GM21723 (cell line): Measurements from ENCODE around the gene SEMA3D.

ENCODE experiments used
- ATAC-seq: cut with Tn5 transposase; IDR thresholded peaks from one replicate; pipeline ENCODE4 v1.9.1; 2021; ENCODE audit warnings: mild to moderate bottlenecking, moderate library complexity; ENCODE audit not compliant: unreplicated experiment

The SEMA3D gene

DNA sequence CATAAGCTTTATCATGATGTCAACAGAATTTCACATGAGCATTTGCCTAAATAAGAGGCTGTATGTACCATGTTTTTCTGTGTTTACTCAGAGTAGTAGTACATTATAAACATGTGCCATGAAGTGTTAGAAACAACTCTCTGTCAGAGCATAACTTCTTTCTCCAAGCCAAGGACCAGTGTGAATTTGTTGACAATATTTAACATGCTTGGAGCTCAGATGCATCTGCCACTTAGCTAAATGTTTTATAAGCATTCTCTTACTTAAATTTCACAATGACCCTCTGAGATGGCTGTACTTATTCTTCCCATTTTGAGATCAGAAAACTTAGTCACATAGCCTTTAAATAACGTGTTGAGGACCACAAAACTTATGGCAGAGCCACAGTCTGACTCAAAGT is 105.0 kb downstream of the SEMA3D start:
- no peak for ATAC-seq

DNA sequence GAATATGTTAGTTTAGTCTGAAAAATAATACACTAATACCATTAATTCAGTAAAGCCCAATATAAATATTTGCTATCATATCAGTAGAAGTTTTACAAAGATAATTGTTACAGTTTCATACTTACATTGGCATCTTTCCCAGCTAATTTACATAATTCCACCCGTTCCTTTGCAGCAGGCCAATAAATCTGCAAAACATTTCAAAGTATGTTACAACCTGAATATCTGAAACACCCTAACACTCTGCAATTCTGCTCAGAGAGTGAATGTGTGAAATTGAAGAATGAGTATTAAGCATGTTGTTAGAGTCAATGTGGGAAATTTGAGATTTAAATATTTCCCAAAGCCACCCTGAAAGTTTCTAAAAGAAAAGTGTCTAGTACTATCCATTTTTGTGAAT is 105.5 kb downstream of the SEMA3D start:
- no peak for ATAC-seq

DNA sequence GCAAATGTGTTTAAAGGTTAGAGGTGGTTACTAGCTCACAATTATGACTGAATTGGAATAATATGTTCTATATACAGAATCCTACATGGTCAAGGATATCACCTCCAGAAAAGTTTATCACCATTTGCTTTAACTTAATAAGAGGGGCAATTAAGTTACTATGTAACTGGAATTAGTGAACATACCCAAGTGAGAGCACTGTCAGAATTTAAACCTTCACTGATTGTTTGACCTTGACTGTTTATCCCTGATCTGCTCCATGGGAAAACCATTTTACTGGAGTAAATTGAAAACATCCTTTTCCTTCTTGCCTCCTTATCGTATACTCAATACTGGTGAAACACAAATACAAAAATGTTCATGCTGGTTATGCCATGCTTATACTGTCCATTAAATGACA is 107.4 kb downstream of the SEMA3D start:
- ATAC-seq, result no peak

DNA sequence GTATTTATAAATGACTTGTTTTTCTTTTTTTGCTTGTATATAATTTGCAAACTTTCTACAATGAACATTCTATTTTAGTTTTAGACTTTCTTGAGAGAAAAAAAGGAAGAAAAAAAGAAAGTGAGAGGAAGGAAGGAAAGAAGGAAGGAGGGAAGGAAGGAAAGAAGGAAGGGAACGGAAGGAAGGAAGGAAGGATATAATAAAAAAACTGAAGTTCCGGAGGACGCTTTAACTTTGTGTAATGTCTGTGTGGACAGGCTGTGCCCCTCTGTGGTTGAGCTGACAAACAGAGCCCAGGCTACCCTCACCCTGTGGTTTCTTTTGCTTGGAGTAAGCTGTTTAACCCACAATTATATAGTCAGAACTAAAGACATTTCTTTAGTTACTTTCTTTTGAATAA is 108.7 kb downstream of the SEMA3D start:
- no peak for ATAC-seq

DNA sequence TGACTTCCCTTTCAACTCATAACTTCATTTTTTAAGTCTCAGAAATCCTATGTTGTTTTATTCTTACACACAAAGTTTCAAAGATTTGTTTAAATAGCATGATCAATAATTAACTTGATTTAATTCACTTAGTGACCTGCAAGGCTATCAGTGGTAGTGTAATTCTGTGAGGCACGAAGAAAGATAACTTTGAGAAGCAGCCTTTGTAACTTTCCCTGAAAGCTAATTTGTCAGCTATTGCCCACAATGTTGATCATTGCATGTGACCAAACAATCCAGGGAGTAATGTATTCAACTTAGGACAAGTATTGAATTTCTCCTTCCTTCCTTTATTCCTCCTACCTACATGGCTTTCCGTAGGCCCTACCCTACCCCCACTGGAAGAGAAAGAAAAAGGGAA is 111.0 kb downstream of the SEMA3D start:
- ATAC-seq, result no peak

DNA sequence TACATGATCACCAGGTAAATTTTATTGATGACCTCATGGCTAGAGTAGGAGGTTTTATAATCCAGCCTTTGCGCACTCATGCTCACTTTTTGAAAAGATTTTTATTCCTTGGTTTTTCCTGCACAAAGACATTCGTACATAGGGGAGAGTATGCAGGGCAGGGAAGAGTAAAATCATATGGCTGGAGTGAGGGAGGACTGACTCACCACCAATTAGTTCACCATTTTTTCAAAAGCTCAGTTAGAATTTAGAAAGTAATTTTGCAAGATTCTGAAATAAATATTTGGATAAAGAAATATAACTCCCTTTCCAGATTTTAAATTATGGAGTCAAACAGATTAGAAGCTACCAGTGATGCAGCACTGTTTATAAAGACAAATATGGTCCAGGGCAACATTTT is 111.9 kb downstream of the SEMA3D start:
- no peak for ATAC-seq

DNA sequence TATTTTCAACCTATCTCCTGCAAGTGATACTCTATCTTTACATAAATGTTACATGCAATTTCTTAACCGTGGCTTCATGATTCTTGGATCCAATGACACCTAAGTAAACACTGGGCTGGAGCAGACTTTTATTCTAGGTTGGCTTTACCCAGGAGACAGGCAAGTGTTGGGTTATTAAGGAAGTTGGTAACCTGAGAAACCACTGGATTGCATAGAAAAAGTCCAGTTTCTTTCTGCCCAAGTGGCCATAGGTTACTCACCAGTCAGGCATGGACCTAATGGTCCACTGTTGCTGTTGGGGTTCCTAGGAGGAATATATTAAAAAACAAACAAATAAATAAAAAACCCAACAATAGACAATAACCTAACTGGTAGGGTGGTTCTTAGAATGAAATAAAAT is 112.8 kb downstream of the SEMA3D start:
- ATAC-seq, result no peak

DNA sequence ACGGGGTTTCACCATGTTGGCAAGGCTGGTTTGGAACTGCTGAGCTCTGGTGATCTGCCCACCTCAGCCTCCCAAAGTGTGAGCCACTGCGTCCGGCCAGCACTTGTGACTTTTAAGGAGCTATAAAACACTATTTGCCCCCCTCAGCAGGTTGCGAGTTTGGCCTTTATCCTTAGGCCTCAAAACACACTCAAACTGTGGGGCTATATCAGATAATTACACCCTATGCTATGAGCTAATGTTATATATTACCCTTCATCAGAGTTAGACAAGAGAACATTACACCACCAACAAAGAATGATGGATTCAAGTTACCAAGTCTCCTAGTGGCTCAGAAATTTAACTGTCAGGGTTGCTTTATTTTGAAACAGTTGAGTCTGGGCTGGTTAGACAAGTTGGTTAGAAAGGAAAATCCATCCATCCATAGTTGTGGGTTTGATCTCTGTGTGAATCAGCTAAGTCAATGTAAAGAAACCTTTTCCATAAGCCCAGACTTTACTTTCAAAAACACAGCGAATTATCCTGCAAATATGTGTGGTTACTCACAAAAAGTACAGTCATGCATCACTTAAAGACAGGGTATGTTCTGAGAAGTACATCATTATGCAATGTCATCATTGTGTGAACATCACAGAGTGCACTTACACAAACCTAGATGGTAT is 115.8 kb downstream of the SEMA3D start:
- no peak for ATAC-seq

DNA sequence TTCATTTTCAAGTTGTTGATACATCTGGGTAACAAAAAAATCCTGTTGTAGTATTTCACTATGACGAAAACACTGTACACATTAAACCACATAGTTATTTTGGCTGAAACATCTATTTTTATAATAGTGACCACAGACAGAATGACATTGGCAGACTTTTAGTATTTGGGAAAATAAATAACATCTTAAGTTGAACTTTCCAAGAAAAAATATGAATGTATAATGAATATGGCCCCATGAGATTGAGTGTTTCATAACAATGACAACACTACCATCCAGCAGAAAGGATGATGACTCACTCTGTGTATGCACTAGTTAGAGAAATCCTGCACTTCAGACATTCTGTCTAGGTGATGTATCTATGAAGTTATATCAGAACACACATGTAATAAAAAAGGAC is 118.1 kb downstream of the SEMA3D start:
- ATAC-seq, result no peak

DNA sequence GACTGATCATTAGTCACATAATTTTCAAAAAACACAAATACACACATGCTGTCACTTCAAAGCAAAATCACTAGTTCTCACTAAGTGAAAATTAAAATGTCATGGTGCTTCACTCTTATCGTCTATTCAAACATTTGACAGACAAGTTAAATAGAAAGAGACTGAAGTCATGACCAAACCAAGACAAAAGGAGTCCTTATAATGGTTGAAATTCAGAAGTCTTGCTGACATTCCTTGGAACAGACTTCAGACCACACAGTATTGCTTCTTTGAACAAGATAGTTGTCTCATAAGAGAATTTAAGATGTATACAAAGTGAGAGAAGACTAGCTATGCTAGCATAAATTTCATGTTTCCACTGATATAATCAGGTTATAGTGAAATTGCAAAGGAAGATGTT is 119.5 kb downstream of the SEMA3D start:
- no peak for ATAC-seq

DNA sequence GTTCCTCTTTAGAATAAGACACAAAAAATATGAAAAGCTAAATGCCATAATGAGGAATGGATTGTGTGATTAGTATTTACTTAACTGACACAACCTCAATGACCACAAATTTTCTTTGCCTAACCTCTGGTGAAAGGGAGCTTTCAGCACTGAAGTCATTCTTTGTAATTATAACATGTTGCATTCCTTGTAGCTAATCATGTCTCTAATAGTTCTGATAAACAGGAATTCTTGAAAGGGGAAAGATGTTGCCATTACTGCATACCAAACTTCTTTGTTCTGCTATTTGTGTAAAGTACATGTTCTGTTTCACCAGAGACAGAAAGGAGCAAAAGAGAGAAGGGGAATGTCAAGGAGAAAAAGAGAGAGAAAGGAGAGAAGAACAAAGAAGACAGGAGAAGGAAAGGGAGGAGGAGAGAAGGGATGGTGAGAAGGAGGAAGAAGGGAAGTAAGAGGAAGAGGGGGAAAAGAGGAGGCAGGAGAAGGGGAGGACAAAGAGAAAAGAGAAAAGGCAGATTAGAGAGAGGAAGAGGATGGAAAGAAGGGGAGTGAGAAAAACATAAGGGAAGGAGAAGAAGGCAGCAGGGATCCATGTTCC is 120.9 kb downstream of the SEMA3D start:
- ATAC-seq, result no peak

DNA sequence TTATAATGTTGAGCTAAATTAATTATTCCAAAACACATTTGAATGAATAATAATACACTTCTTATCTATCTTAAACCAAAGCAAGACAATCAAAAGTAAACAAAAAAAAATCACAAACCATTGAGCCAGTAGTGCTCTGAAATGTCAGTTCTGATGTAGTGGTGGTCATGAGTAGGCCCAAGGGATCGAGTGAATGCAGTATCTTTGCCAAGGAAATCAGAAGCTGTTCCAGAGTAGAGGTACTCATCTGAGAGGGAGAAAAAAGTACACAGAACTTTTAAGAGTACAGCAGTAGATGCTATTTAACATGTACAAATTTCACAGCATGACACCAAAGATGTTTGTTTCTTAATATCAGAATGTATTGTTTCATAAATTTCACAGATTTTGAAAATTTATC is 121.5 kb downstream of the SEMA3D start:
- ATAC-seq, result no peak

DNA sequence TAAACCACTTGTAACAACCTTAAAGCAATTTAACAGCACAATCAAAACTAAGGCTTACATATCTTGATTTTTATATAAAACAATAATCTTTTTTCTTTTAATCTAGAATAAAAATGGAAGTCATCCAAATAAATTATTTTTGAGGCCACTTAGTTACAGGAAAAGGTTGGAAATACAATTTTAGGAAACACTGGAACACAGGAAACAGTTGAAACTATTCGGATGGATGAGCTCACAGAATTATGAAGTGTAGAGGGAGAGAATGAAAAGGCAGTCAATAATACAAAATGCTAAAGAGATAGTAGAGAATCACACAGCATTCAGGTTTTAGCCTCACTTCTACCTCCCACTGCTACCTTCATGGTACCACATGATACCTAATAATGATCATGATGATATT is 124.2 kb downstream of the SEMA3D start:
- ATAC-seq, result no peak

DNA sequence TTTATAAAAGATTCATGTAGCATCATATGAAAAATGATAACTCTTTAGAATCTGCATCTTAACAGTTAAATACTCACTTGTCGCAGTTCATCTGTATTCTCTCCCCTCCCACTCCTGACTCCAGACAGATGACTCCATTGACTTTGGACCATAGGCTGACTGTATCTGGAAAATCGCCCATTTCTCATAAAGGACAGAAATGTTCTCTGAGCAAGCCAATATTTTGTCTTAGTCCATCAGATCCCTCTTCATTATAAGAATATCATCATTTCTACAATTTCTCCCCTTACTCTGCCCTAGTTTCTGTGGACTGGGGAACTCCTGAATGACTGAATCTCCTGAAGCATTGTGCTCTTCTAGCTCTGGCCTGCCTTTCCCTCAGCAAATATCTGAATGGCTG is 125.4 kb downstream of the SEMA3D start:
- ATAC-seq, result no peak

DNA sequence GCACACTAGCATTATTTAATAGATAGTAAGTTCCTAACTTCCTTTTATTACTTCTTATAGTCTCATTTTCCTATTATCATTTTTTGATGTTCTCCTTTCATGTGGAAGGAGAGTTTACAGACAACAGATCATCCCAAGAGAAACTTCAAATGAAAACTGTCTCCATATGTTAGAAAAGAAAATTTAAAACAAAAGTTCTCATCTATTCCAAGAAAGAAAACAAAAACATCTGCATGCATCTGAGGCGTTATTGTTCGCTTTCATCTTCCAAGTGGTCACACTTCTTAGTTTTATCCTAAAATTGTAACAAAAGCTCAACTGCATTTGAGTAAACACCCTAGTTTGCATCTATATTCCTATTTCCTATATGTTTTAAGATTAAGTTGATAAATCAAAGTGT is 126.2 kb downstream of the SEMA3D start:
- ATAC-seq, result no peak

DNA sequence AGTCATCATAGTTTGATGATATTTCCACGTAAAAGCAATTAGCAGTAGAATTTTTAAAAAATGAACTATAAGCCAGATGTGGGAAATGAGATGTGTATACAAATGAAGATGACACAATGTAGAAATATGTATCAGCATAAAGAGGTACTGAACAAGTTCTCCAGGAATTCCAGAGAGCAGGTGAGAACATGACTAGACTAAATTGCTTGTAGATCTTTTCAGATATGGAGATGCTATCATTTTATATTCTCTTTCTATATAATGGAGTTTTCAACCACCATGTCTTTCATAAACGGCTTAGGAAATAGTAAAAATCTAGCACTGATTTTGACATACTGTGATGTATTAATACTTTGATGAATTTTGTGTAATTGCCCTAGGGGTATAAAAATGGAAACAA is 130.9 kb downstream of the SEMA3D start:
- ATAC-seq, result no peak

DNA sequence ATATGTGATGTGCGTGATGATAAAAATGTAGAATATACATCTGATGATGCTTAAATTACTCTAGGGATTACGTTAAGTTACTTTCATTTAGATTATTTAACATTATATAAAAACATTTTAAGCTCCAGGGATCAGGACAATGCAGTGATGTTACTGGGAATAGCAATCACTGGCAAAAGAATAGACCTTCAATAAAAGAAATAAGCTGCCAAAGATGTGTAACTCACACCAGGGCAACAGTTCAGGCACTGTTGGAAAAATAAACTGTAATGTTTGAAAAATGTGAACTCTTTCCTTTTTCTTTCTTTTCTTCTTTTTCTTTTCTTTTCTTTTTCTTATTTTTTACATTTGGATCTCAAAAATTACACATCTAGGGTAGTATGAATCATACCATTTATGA is 131.7 kb downstream of the SEMA3D start:
- no peak for ATAC-seq

DNA sequence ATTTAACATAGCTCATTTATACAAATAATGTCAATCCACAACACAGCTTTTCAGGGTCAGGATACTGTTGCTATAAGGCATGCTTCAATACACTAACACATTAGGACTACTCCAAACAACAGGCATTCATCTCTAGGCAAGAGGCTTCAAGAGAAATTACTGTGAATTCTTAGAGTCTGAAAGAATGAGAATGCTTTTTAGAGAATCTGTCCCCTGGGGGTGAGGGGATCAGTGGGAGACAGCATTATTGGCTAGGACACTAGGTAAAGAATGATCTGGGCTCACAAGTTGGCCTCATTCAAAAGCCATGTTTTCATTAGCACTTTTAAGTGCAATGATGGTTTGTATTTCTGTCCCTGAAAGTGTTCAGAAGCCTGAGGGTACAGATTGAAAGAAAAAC is 132.6 kb downstream of the SEMA3D start:
- no peak for ATAC-seq

DNA sequence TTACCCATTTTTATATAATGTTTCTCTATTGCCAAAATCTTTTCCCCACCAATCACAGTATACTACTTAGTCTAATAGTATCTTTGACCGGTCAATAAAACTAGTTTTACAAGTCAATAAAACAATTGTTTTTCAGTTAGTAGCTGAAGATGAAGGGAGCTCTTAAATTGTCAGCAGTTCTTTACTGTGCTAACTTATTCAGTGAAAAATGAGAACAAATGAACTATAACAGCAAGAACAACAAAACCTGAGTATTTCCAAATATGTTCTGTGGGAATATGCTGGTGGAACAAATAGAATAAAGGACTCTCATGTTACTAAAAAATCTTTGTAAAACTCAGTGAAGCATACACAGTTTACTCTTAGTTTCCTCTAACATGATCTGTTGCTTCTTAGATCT is 134.0 kb downstream of the SEMA3D start:
- no peak for ATAC-seq

DNA sequence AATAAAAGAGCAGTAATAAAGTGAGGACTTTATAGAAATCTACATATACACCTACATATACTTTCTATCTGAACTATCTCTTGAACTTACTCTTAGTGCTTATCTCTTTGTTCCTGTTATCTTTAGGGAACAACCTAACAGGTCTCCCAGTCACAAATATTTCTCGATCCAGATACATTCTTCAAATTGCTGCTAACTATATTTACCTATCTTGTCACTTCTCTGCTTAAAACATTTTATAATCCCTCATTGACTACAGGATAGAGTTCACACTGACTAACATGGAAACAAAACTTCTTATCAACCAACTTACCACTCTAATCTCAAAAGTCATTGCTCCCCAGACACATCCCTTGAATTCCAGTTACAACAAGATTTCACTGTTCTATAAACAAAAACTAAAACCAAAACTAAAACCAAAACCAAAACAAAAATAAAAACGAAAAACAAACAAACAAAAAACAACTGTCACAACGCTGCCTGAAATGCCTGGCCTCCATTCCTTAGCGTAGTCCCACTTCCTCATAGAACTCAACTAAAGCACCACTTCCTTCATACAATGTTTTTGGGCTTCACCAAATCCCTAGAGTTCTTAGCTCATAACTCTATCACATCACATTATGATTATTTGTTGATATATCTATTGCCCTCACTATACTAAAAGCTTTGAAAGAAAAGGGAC is 134.7 kb downstream of the SEMA3D start:
- ATAC-seq, result no peak

DNA sequence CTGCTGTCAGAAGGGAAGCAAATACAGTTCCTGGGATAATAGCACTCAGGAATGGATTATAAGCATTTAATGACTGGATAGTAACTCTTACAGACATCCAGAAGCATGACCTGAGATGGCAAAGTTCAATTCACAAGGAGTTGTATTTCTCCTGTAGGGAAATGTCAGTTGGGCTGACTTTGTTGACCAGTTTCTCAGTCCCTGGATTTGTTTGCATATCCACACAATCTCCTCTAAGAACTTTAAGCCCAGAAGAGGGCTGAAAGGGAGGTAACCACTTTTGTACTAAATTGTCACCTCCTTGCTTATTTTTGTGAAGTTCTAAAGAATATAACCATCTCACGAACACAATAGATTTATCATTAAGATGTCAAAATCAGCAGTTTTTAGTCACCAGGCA is 140.3 kb downstream of the SEMA3D start:
- no peak for ATAC-seq

DNA sequence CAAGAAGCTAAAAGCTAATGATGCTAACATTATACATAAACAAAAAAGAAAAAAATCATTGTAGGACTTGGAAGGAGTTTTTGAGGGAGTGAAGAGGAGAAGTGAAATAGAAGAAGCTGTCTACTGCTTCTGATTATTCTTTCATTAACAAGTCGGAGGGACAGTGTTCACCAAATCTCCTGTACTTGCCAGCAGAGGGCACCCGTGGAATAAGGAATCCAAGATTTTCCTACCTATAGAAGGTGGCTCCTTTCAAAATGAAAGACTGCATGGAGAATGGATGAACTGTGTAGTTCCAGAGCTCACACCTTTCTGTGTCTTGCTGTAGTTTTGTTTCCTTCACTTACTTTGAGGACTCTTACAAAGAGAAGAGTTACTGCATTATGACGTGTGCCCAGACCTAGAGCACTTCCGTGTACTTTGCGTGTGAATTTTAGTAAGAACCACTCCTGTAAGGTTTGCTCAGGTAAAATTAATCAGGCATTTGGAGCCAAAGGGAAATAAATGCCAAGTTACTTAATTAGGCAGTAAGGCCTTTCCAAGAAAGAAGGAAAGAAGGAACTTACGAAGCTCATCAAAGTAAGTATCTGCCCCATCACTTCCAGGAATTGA is 145.1 kb downstream of the SEMA3D start:
- peak; percentile 52 for ATAC-seq
